H1 (cell line): Measurements from ENCODE around the gene MAPRE3. TPM values are rescaled to one million over a fixed set of nuclear protein-coding genes. Genes with fewer than 3 reads are reported as not detected.

Source experiments
- CTCF ChIA-PET: fragments of 300-600 bp; sonication (Branson Sonifier 250); formaldehyde crosslinking; loops from one replicate; lab custom pipeline; 2021; ENCODE audit not compliant: partially characterized antibody; lab: Charles Lee
- POLR2A ChIA-PET: fragments of 300-600 bp; sonication (Branson Sonifier 250); formaldehyde crosslinking; loops from one replicate; lab custom pipeline; 2021; ENCODE audit warnings: inconsistent platforms; ENCODE audit not compliant: partially characterized antibody; lab: Charles Lee
- DNase-seq, 2 experiments: peaks; one replicate each; pipeline versions ENCODE4 v3.0.0 to v3.0.0-alpha.2; 2010 to 2022; ENCODE audit warnings: low spot score in 2 of 2, low read depth in 1 of 2, mixed read lengths in 1 of 2
- FAIRE-seq: peaks from 2 replicates; lab custom pipeline; 2011; peaks lifted over from hg19 to GRCh38; lab: Jason Lieb, UNC
- H2AFZ ChIP-seq: 2 replicates; pipeline ENCODE4 v1.8.1; 2012; ENCODE audit warnings: low read length, inconsistent platforms
- H2AK5ac ChIP-seq: 2 replicates; pipeline ENCODE4 v1.6.1; 2013; ENCODE audit warnings: low read depth, low read length
- H2BK120ac ChIP-seq: replicated peaks from 2 replicates; pipeline ENCODE3; 2013; ENCODE audit warnings: low read depth, low read length, inconsistent platforms
- H2BK12ac ChIP-seq: 2 replicates; pipeline ENCODE4 v1.6.1; 2013; ENCODE audit warnings: low read depth, low read length
- H2BK15ac ChIP-seq: 2 replicates; pipeline ENCODE4 v1.6.1; 2013; ENCODE audit warnings: low read length
- H2BK20ac ChIP-seq: 2 replicates; pipeline ENCODE4 v1.6.1; 2013; ENCODE audit warnings: low read length
- H2BK5ac ChIP-seq: 2 replicates; pipeline ENCODE4 v1.6.1; 2013; ENCODE audit warnings: low read depth, low read length
- H3K14ac ChIP-seq: 2 replicates; pipeline ENCODE4 v1.6.1; 2013; ENCODE audit warnings: inconsistent platforms; ENCODE audit not compliant: insufficient read length
- H3K18ac ChIP-seq: 2 replicates; pipeline ENCODE4 v1.6.1; 2013; ENCODE audit warnings: low read length; ENCODE audit errors: extremely low read depth
- H3K23ac ChIP-seq: 2 replicates; pipeline ENCODE4 v1.6.1; 2013; ENCODE audit warnings: inconsistent platforms; ENCODE audit not compliant: insufficient read length
- H3K23me2 ChIP-seq: 2 replicates; pipeline ENCODE4 v1.6.1; 2013; ENCODE audit warnings: low read depth, low read length
- H3K27ac ChIP-seq: 2 replicates; pipeline ENCODE4 v1.6.1; 2011; ENCODE audit warnings: low read depth, low read length, inconsistent platforms
- H3K27me3 ChIP-seq, 4 experiments: replicated peaks in 1 of 4; 1 replicate in 1 of 4; 2 replicates in 3 of 4; pipeline versions ENCODE4 v1.6.1 to v1.8.1; 2011 to 2013; ENCODE audit warnings: low read length in 3 of 4, mild to moderate bottlenecking in 3 of 4, inconsistent platforms in 2 of 4, mixed read lengths in 2 of 4, moderate library complexity in 1 of 4; ENCODE audit not compliant: control insufficient read depth in 3 of 4, insufficient read depth in 3 of 4; ENCODE audit errors: extremely low read depth in 1 of 4
- H3K36me3 ChIP-seq, 4 experiments: 2 replicates each; pipeline versions ENCODE4 v1.6.1 to v1.8.1; 2011 to 2013; ENCODE audit warnings: mild to moderate bottlenecking in 4 of 4, low read length in 3 of 4, moderate library complexity in 2 of 4, control low read depth in 1 of 4, inconsistent platforms in 1 of 4; ENCODE audit not compliant: insufficient read depth in 4 of 4, control insufficient read depth in 2 of 4
- H3K4ac ChIP-seq: replicated peaks from 2 replicates; pipeline ENCODE3; 2013; ENCODE audit warnings: low read length, low read depth, mixed read lengths, inconsistent platforms; ENCODE audit not compliant: insufficient read length
- H3K4me1 ChIP-seq, 4 experiments: replicated peaks in 1 of 4; 1 replicate in 1 of 4; 2 replicates in 3 of 4; pipeline versions ENCODE4 v1.6.1 to v1.8.1; 2011 to 2013; ENCODE audit warnings: low read length in 3 of 4, inconsistent platforms in 2 of 4, mixed read lengths in 1 of 4; ENCODE audit not compliant: insufficient read depth in 4 of 4, control insufficient read depth in 3 of 4
- H3K4me2 ChIP-seq, 2 experiments: 2 replicates each; pipeline versions ENCODE4 v1.6.1 to v1.8.1; 2011 to 2013; ENCODE audit warnings: low read depth in 2 of 2, low read length in 2 of 2, control low read depth in 1 of 2, inconsistent platforms in 1 of 2, mild to moderate bottlenecking in 1 of 2; ENCODE audit not compliant: insufficient read depth in 1 of 2
- H3K4me3 ChIP-seq, 4 experiments: fragments of 200-600, 300-600 bp in 1 of 4; sonication (generic), shearing (Covaris generic), sonication (Bioruptor Twin) in 1 of 4; 2 replicates each; pipeline versions ENCODE4 v1.5.1 to v1.8.1; 2011 to 2016; ENCODE audit warnings: low read length in 4 of 4, low read depth in 3 of 4, control low read depth in 2 of 4, inconsistent platforms in 2 of 4, mild to moderate bottlenecking in 2 of 4, mixed read lengths in 1 of 4, moderate library complexity in 1 of 4; ENCODE audit not compliant: insufficient read depth in 2 of 4; ENCODE audit errors: extremely low read depth in 1 of 4
- H3K56ac ChIP-seq: replicated peaks from 2 replicates; pipeline ENCODE3; 2013; ENCODE audit warnings: low read depth, mild to moderate bottlenecking, mixed read lengths, low read length, inconsistent platforms; ENCODE audit not compliant: insufficient read length
- H3K79me1 ChIP-seq: 2 replicates; pipeline ENCODE4 v1.6.1; 2013; ENCODE audit warnings: low read depth, low read length, control low read depth
- H3K79me2 ChIP-seq, 2 experiments: 2 replicates each; pipeline versions ENCODE4 v1.6.1 to v1.8.1; 2012 to 2013; ENCODE audit warnings: low read length in 2 of 2, mild to moderate bottlenecking in 2 of 2, inconsistent platforms in 1 of 2; ENCODE audit not compliant: insufficient read depth in 2 of 2, control insufficient read depth in 1 of 2
- H3K9ac ChIP-seq, 4 experiments: replicated peaks in 1 of 4; 1 replicate in 1 of 4; 2 replicates in 3 of 4; pipeline versions ENCODE4 v1.6.1 to v1.8.1; 2011 to 2013; ENCODE audit warnings: low read depth in 3 of 4, low read length in 3 of 4, control low read depth in 2 of 4, mild to moderate bottlenecking in 2 of 4, moderate library complexity in 2 of 4, inconsistent platforms in 1 of 4; ENCODE audit errors: extremely low read depth in 1 of 4
- H3K9me3 ChIP-seq, 2 experiments: 2 replicates each; pipeline versions ENCODE4 v1.6.1 to v1.8.1; 2012 to 2013; ENCODE audit warnings: mild to moderate bottlenecking in 2 of 2, moderate library complexity in 2 of 2, control low read depth in 1 of 2, inconsistent platforms in 1 of 2, low read depth in 1 of 2, low read length in 1 of 2, mixed read lengths in 1 of 2; ENCODE audit not compliant: insufficient read depth in 2 of 2
- H4K20me1 ChIP-seq, 2 experiments: replicated peaks in 1 of 2; 2 replicates each; pipeline versions ENCODE3 to v1.8.1; 2011 to 2013; ENCODE audit warnings: inconsistent platforms in 2 of 2, low read length in 2 of 2, mild to moderate bottlenecking in 1 of 2; ENCODE audit not compliant: insufficient read depth in 2 of 2, control insufficient read depth in 1 of 2
- H4K5ac ChIP-seq: 2 replicates; pipeline ENCODE4 v1.6.1; 2013; ENCODE audit warnings: low read length, low read depth, mixed read lengths, inconsistent platforms; ENCODE audit not compliant: insufficient read length
- H4K8ac ChIP-seq: 2 replicates; pipeline ENCODE4 v1.8.0; 2013; ENCODE audit warnings: mild to moderate bottlenecking, moderate library complexity, low read length, inconsistent platforms; ENCODE audit not compliant: insufficient read depth; ENCODE audit errors: extremely low read depth
- H4K91ac ChIP-seq: replicated peaks from 2 replicates; pipeline ENCODE3; 2013; ENCODE audit warnings: low read length, mixed read lengths, inconsistent platforms; ENCODE audit not compliant: insufficient read length
- RFX5 ChIP-seq: IDR thresholded peaks from 2 replicates; pipeline ENCODE4 v1.6.1; 2011; ENCODE audit warnings: low read depth, low read length, improper control_type of control experiment, borderline replicate concordance
- WGBS, 2 experiments: shearing (Covaris generic) in 1 of 2; methylation state at CpG; one replicate each; pipeline versions ENCODE4 v1.1.6 to v1.1.7; 2013 to 2015; ENCODE audit warnings: low lambda C conversion rate in 2 of 2, mixed read lengths in 2 of 2, inconsistent platforms in 1 of 2, low coverage in 1 of 2, missing lambda C conversion rate in 1 of 2; ENCODE audit not compliant: insufficient replicate concordance in 2 of 2, insufficient coverage in 1 of 2, insufficient read length in 1 of 2; ENCODE audit errors: extremely low coverage in 1 of 2, missing lambda C conversion rate in 1 of 2; 5-methylcytosine and 5-hydroxymethylcytosine counted together
- polyA plus RNA-seq, 7 experiments: library from polyadenylated mRNA; depleted of rRNA in 3 of 7; stranded (reverse) in 5 of 7; unstranded in 2 of 7; fragments of >200 nt in 5 of 7; fragments of 200-250 nt in 2 of 7; gene quantifications; 1 replicate in 5 of 7; 2 replicates in 1 of 7; 4 replicates in 1 of 7; pipeline versions ENCODE4 v1.2.1 to v1.2.3, GENCODE V29; 2011 to 2013; ENCODE audit warnings: missing spikeins in 2 of 7, mixed read lengths in 2 of 7
- total RNA-seq: library from RNA; stranded (reverse); fragmentation: NEBNext Ultra II Directional; extraction: Animal tissue kit (Norgen Biotek cat#: 25700); gene quantifications from 2 replicates; pipeline ENCODE4 v1.2.1, GENCODE V29; 2021

Gene MAPRE3
- total and polyA plus RNA-seq, 2 of the 8 experiments (the other 6 are each of a cell fraction or from before 2014, with no cell fraction given): 4.9 to 6.6 TPM

- Histone ChIP-seq H2BK5ac (no peak overlapping the region), H2AK5ac (no peak overlapping the region), H3K4me3 (no peak overlapping the region), H2BK20ac (no peak overlapping the region), H4K20me1 (peaks cover 0 to 5% of the 10 kb centered on the region in 2 experiments), H4K8ac (no peak overlapping the region), H3K79me2 (no peaks in the 10 kb centered on the region), H3K9me3 (no peaks in the 10 kb centered on the region; a peak in 1 of 4 replicates), H3K14ac (no peak overlapping the region), H2AFZ (no peak overlapping the region), H3K4me2 (no peak overlapping the region), H3K79me1 (no peaks in the 10 kb centered on the region), H2BK15ac (no peak overlapping the region), H3K27ac (no peak overlapping the region), H4K91ac (no peak overlapping the region), H3K4ac (no peak overlapping the region), H3K9ac (no peak overlapping the region), H3K27me3 (no peaks in the 10 kb centered on the region; a peak in 1 of 7 replicates), H2BK12ac (no peak overlapping the region), H3K23ac (no peak overlapping the region), H3K4me1 (peaks cover 0 to 5% (median 1%) of the 10 kb centered on the region in 4 experiments; a peak in 4 of 7 replicates), H3K56ac (no peak overlapping the region), H3K18ac (no peak overlapping the region), H4K5ac (no peak overlapping the region), H3K36me3 (no peaks in the 10 kb centered on the region), H3K23me2 (no peaks in the 10 kb centered on the region), H2BK120ac (no peak overlapping the region)
- DNase-seq (no peak), FAIRE-seq (no peak)
- ChIA-PET CTCF (interaction anchor here (0.8 to 4.4 kb wide), 4 partner anchors 14 to 1330 kb away, joined by 3 to 26 read pairs (median 8); no protein-coding TSS in a partner anchor), POLR2A (interaction anchor here (1.0 kb wide), 1 partner anchor 11 kb away, joined by 3 read pairs; no protein-coding TSS in a partner anchor)
- no peak for TF ChIP-seq RFX5
- WGBS, 2 experiments: 86% methylated on average over 5 of the region's 5 CpGs; no CpG with 5 or more reads in 1 of the 2 experiments
Measured at GRCh38 chr2:26936855-26937254, 33.6 kb upstream of the MAPRE3 start.
